ENCODE measurements around the gene PHPT1.
"Not testable (repeated sequence)": the region's sequence is repeated elsewhere in the genome, so short reads cannot be mapped to it uniquely, and the experiment has no call there.

PHPT1 gene

DNA sequence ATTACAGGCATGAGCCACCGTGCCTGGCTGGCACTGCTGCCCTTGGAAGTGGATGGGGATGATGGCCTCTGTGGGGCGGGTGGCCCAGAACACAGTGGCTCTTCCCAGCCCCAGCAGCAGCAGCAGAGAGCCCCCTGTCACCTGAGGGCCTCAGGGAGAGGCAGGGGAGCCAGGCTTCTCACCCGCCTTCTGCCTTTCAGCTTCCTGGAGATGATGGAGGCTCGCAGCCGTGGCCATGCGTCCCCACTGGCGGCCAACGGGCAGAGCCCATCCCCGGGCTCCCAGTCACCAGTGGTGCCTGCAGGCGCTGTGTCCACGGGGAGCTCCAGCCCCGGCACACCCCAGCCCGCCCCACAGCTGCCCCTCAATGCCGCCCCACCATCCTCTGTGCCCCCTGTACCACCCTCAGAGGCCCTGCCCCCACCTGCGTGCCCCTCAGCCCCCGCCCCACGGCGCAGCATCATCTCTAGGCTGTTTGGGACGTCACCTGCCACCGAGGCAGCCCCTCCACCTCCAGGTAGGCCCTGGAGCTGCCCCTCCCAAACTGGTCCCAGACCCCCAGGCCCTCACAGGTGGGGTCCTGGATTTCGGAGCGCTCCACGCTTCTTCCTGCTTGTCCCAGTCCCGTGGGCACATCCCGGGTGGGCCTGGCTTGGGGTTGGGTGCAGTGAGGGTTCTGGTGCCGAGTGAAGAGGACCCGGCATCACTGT lies 11.9 kb upstream of the PHPT1 start:
- no peak for DNase-seq (ENCODE audit: low read depth)

DNA sequence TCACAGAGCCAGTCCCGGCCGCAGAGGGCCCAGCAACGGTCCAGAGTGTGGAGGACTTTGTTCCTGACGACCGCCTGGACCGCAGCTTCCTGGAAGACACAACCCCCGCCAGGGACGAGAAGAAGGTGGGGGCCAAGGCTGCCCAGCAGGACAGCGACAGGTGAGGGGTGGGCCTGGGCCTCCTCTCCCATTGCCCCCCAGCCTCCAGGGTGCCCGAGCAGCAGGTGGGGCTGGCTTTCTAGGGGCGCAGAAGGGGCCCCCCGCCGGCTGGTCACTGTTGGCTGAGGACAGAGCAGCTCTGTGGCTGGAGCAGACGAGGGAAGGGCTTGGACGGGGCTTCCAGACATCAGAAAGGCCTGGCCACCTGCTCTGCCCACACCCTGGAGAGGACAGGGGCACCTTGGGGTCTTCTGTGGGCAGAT lies 11.3 kb upstream of the PHPT1 start:
- not testable (repeated sequence) for DNase-seq (ENCODE audit: low read depth)

DNA sequence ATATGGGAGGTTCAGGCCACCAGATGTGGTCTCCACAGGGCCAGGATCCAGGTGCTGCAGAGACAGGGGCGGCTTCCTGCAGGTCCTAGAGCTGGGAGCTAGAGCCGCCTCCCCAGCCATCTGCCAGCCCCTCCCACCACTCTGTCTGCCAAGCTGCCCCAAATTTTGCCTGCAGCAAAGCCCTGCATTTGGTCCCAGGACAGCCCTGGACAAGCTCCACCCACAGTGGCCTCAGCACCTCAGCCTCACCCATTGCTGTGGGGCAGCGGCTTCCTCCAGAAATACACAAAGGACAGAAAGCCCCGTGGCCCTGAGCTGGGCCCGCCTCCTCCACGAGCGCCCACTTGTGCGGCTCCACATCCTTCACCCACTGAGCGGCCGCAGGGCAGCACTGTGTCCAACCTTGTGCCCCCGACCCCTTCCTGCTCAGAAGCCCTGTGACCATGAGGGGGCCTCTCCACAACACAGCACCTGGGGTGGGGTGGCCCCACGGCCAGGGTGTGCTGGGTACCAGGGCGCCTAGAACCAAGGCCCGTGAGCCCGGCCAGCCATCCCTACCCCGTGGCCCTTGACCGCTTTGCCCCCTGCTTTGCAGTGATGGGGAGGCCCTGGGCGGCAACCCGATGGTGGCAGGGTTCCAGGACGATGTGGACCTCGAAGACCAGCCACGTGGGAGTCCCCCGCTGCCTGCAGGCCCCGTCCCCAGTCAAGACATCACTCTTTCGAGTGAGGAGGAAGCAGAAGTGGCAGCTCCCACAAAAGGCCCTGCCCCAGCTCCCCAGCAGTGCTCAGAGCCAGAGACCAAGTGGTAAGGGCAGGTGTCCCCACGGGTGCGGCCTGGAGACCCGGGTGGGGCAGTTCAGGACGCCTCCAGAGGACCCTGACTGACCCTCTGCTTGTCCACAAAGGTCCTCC lies 10.6 kb upstream of the PHPT1 start:
- no peak for DNase-seq (ENCODE audit: low read depth)

DNA sequence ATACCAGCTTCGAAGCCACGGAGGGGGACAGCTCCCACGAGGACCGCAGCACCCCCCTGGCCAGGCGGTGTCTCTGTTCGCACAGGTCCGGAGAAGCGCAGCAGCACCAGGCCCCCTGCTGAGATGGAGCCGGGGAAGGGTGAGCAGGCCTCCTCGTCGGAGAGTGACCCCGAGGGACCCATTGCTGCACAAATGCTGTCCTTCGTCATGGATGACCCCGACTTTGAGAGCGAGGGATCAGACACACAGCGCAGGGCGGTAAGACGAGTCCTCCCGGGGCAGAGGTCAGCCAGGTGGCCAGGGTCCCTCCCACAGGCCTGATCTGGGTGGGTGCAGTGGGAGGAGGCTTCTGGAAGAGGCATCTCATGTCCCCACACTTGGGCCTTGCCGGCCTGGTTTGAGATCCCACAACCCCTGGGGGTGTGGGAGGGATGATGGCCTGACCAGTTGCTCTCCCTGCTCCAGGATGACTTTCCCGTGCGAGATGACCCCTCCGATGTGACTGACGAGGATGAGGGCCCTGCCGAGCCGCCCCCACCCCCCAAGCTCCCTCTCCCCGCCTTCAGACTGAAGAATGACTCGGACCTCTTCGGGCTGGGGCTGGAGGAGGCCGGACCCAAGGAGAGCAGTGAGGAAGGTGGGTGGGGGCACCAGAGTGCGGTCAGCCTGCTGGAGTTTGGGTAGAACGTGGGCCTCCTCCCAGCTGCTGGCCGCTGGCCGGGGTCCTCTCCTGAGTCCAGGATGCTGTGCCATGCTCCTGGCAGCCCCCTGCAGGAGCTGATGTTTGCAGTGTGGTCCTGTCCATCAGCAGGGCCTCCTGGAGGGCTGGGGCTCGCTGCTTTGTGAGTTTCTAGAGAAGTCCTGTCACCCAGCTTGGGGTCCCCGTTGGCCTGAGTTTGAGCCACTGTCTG lies 9.7 kb upstream of the PHPT1 start:
- no peak for DNase-seq (ENCODE audit: low read depth)

DNA sequence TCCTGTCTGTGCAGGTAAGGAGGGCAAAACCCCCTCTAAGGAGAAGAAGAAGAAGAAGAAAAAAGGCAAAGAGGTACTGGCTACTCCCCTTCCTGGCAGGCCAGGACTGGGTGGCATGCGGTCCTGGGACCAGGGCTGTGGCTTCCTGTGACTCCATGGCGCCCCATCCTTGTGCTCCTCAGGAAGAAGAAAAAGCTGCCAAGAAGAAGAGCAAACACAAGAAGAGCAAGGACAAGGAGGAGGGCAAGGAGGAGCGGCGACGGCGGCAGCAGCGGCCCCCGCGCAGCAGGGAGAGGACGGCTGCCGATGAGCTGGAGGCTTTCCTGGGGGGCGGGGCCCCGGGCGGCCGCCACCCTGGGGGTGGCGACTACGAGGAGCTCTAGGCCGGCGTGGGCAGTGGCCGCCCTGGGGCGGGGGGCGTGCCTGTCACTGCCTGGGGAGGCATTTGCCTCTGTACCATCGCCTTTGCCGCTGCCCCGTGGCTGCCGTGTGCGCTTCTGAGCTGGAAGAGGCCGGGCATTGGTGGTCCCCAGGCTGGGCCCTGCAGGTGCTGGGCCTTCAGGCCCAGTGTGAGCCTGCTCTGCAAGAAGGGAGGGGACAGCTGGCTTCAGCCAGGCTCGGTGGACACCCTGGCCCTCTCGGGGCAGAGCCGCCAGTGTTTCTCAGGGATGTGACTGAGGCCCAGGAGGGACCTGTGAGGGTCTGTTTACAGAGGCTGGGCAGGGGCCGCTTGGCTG lies 8.9 kb upstream of the PHPT1 start:
- no peak for DNase-seq (ENCODE audit: low read depth)

DNA sequence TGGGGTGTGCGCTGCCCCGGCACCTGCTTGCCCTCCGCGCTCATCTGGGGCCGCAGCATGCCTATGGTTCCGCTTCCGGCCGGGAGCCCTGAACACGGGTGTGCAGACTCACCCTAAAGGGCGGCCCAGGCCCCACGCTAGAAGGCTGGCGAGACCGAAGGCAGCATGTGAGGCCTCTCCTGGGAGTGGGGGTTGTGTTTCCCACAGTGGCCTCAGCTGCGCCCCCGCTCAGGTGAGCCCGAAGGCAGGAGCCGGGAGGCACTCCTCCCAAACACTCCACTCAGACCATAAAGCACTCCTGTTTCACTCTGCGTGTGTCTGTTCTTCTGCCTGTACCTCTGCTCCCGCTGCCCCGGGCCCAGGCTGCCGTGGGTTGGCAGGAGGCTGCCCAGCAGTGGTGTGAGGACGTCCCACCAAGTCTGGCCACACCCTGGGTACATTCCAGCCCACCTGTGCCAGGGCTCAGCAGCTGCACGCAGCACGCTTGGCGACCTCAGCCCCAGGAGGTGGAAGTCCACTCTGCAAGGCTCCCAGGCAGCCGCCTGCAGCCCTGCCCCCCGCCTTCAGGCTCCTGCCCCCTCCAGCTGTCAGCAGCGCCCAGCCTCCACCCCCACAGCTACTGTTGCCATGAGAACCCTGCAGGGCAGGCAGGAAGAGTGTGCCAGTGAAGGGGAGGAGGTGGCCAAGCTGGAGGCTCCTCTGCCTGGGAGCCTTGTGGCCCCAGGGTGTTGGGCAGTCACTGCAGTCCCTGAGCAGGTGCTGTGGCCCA lies 8.1 kb upstream of the PHPT1 start:
- DNase-seq (ENCODE audit: low read depth), result no peak

DNA sequence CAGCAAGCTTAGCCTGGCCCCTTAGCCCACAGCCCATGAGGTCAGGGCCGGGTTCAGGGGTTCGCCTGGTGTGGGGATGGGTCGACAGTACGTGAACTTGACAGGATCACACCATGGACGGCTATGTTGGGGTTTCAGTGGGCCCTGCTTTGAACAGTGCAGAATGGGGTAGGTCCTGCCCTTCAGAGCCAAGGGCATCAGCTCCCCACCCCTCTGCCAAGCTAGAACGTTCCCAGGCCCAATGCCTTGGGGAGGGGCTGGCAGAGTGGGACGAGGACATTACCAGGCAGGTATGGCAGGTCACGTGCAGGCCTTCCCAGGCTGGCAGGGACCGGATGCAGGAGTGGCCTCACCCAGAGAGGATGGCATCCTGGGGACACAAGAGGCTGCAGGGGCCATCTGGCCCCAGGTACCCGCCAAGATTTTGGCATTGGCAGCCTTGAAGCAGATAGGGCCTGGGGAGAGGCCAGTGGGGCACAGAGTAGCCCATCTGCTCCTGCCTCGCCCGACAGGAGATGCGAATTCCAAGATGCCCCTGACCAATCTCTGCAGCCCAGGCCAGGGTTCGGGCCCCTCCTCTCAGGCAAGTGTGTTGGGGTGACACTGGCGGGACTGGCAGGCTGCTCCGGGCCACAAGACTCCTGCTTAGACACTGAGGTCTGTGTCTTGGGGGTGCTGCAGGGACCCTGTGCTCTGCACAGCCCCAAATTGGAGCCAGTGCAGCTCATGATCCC lies 7.4 kb upstream of the PHPT1 start:
- DNase-seq (ENCODE audit: low read depth), result not testable (repeated sequence)

DNA sequence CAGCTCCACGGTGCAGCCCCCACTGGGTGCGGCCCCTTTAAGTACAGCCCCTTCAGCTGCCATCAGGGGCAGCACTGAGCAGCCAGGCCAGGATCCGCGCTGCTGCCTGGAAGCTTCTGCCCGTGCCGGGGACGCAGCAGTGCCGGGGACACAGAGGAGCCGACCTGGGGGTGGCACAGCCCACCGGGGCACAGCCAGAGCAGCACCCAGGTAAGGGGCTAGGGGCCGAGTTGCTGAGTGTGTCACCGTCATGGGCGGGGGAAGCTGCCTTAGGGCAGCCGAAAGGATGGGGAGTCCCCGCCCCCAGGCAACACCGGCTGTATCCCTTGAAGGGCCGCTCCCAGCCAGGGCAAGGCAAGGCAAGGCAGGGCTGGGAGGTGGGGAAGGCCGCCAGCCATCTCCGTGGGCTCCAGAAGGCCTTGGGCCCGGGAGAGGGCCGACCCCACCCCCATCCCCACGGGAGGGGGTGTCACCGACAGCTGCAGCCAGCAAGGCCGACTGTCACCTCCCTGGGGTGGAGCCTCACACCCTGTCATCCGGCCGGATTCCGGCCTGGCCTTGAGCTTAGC lies 6.7 kb upstream of the PHPT1 start, which contains the start of gene AJM1:
AJM1 (plus strand) TSS at position 99 of the 569 bp plus-strand sequence. CDS start 1,937 bp downstream, outside the sequence.
- DNase-seq (ENCODE audit: low read depth), result not testable (repeated sequence)

DNA sequence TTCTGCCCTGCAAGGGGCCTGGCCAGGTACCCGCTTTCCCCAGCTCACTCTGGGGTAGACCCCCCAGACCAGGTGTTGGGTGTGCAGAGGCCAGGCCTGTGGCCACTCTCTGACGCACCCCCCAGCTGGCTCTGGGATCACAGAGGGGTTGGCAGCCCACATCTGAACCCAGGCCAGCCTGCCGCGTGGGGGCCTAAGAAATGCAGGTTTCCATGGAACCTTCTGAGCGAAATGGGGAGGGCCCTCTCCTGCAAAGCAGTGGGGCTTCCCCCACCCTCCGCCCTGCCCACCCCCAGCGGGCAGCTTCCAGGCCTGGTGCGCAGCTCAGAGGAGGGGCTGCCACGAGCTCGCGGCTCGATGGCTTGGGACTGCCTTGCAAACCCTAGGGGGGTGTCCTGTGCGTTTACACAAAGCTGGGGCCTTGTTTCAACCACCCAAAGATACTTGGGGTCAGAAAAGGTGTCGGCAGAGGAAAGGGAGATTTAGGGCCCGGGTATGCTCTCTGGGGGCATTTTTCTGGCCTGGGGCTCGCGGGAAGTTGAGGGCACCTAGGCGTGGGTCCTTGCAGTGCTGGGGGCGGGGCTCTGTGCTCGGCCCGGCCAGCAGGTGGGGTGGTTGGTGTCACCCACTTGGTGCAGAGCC lies 5.9 kb upstream of the PHPT1 start:
- DNase-seq (ENCODE audit: low read depth), result not testable (repeated sequence)

DNA sequence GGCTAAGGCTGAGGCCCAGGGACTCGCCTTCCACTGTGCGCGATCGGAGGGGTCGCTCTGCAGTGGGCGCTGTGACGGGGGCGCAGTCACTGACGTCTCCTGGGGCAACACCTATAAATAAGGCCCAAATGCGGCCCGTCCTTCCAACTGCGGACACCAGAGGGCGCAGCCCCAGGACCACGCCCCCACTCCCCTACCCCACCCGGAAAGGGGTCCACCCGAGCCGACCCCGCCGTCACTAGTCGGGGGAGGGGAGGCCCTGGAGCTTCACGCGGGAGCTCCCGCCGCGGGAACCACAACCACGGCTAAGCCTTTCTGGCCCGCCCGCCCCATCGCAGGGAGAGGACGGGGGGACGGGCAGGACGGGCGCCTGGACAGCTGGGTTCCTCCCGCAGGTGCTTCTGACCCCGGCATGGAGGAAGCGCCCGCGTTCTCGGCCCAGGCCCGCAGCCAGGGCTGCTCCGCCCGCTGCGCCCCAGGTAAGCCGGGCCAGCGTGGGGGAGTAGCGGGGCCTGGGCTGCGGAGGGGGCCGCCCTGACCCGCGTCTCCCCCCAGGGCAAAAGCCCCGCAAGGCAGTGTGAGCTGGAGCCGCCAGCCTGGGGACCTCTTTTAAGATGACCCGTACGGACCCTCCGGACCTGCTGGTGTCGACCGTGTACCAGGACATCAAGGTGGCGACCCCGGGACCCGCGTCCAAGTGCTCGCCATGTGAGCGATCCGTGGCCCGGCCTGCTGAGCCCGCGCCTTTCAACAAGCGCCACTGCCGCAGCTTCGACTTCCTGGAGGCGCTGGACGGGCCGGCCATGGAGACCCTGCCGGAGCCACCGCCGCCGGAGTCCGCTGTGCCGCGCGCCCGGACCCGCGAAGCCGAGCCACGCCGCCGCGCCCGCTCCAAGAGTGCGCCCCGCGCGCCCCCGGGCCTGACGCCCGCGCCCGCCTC lies 5.1 kb upstream of the PHPT1 start:
- DNase-seq (ENCODE audit: low read depth), result not testable (repeated sequence)

DNA sequence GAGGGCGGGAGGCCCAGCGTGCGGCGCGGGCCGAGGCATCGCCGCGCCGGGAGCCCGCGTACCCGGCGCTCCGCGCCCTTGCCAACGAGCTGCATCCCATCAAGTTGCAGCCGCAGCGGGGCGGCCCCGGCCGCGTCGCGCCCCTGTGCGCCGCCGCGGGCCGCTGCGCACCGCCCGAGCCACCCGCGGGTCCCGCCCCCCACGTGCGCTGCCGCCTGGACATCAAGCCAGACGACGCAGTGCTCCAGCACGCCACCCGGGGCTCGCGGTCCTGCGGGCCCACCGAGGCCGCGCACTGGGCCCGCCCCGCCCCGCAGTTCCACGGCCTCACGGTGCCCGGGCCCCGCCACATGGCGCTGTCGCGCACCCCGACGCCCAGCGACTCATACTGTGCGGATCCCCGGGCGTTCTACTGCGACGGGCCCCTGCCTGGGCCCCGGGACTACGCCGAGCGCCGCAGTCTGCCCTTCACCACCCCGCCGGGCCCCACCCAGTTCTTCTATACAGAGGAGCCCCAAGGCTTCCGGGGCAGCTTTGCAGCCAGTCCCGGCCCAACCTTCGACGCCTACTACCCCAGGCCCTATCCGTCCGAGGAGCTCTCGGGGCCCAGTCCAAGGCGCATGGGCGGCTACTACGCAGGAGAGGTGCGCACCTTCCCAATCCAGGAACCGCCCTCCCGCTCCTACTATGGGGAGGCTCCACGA lies 4.3 kb upstream of the PHPT1 start:
- DNase-seq (ENCODE audit: low read depth), result no peak

DNA sequence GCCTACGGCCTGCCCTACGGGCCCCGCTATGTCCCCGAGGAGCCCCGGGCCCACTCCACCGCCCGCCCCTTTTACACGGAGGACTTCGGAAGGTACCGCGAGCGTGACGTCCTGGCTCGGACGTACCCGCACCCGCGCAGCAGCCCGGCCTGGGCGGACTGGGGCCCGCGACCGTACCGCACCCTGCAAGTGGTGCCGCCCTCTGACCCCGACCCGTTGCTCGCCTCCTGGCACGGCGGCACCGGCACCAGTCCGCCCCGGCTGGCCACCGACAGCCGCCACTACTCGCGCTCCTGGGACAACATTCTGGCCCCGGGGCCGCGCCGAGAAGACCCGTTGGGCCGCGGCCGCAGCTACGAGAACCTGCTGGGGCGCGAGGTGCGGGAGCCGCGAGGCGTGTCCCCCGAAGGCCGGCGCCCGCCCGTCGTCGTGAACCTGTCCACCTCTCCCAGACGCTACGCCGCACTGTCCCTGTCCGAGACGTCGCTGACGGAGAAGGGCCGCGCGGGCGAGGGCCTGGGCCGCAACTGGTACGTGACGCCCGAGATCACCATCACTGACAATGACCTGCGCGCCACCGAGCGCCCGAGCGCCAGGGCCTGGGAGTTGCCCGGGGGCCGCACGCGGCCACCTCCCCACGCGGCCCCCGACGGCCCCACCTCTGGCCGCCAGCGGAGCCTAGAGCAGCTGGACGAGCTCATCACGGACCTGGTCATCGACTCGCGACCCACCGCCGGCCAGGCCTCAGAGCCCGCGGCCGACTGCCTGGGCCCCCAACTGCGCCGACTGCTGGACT lies 3.5 kb upstream of the PHPT1 start:
- no peak for DNase-seq (ENCODE audit: low read depth)

DNA sequence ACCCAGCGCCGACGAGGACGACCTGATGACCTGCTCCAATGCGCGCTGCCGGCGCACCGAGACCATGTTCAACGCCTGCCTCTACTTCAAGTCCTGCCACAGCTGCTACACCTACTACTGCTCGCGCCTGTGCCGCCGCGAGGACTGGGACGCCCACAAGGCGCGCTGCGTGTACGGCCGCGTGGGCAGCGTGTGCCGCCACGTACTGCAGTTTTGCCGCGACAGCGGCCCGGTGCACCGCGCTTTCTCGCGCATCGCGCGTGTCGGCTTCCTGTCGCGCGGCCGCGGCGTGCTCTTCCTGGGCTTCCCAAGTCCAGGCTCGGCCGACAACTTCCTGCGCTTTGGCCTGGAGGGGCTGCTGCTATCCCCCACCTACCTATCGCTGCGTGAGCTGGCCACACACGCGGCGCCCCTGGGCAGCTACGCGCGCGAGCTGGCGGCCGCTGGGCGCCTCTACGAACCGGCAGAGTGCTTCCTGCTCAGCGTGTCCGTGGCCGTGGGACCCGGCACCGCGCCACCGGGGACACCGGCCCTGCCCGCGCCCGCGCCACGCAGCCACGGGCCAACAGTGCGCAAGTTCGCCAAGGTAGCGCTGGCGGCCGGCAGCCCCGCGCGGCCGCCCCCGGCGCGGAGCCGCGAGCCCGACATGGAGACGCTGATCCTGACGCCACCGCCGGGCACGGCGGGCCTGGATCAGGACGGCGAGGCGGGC lies 2.7 kb upstream of the PHPT1 start:
- no peak for DNase-seq (ENCODE audit: low read depth)

DNA sequence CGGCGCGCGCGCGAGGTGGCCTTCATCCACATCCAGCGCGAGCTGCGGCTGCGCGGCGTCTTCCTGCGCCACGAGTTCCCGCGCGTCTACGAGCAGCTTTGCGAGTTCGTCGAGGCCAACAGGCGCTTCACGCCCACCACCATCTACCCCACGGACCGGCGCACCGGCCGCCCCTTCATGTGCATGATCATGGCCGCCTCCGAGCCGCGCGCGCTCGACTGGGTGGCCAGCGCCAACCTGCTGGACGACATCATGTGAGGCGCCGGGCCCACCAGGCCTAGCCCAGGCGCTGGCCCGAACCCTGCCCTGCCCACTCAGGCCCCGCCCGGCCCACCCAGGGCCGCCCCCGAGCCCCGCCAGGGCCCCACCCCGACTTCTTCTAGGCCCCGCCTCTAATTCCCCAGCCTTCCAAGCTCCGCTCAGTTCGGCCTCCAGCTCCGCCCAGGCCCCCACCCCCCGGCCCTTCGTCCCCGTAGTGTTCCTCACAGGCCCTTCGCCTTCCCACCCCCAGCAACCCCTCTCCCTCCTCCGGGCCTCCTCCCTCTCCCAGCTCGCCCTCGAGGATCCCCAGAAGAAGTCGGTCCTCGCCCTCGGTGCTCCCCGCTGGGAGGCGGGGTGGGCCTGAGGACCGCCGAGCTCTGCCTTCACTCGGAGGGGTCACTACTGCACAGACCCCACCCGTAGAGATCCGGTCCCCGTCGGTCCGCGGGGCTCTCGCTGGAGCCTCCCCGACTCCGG lies 2.0 kb upstream of the PHPT1 start:
- DNase-seq (ENCODE audit: low read depth), result no peak

DNA sequence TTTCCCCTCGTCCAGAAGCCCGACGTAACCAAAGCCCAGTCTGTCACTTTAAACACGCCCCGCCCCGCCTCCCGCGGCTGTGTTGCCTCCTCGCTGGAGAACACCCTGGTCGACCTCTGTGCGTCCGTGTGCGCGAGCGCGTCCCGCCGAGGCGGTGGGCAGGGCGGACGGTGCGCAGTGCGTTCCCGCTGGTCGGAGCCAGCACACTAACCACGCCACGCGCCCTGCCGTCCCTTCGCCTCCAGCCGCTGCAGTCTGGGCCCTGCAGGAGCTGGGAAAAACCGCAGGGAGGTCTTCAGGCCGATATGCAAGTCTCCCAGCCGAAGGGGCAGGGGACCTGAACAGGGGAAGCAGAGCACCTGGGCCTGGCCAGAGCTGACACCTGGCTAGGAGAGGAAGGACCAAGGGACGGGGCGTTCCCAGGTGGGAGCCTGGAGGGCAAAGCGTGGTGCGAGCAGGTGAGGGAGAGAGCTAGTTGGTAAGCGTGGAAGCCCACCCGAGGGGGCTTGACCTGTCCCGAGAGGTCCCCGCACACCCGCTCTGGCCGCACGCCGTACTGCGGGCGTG lies 1.3 kb upstream of the PHPT1 start:
- DNase-seq (ENCODE audit: low read depth), result no peak
